Measurements from ENCODE around the gene C16orf46.
A peak's percentile ranks its signal among the peaks of the same experiment; 100 is the strongest.

Gene C16orf46

GRCh38 chr16:81073560-81074330 is 3.3 kb downstream of the C16orf46 start:
- DNase-seq (ENCODE audit: low read depth in 2 of 2), result no peak

- no peak for DNase-seq (ENCODE audit: low read depth in 2 of 2)
Measured at GRCh38 chr16:81071805-81072204, 5.2 kb downstream of the C16orf46 start.

DNA sequence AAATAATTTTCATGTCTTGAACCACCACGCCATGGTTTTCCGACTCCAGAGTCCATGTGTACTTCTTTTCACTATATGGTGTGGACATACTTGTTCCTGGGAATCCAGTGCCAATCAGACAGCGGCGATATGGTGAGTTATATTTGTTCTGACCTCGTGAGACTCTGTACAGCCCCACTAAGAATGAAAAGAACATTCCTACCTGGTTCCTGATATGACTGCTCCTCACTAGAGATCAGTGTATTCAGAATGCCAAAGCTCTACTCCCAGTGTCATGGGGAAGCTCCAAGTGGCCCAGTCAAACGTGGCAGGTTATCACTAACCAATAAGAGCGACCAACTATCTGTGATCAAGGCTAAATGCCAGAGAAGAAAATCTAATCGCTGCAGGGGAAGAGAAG is 6.1 kb downstream of the C16orf46 start:
- DNase-seq (ENCODE audit: low read depth in 2 of 2), result no peak

- no peak for DNase-seq (ENCODE audit: low read depth in 2 of 2)
Measured at GRCh38 chr16:81069063-81069462, 8.0 kb downstream of the C16orf46 start.

DNA sequence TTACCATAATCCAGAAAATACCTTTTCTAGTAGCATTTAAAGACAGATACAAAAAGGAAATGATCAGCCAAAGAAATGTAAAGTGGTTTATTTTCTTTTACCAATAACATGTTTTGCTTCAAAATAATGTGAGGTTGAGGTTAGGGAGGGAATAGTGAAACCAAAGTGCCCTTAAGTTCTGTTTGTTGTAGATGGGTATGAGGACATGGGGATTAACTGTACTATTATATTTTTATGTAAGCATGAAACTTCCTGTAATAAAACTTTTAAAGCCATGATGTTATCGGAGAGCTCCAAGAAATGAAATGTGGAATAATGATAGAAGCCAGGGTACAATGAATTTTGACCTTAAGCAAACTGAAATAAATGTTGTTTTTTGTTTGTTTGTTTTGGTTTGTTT is 9.9 kb downstream of the C16orf46 start:
- no peak for DNase-seq (ENCODE audit: low read depth in 2 of 2)

DNA sequence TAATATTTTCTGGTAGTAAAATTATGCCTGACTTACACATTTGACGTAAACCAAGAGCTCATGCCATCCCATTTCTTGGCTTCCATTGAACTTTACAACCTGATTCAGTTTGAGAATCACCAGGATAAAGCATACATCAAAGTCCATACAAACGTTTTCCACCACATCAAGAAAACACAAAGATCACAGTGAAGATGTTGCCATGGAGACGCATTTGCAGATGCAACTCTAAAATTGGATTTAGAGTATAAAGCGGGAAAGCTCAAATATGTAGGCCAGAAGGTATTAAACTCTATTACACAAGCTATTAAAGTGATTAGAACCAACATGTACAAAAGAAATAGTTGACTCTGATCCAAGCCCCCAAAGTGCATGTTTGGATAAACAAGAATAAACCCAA is 10.4 kb downstream of the C16orf46 start:
- no peak for DNase-seq (ENCODE audit: low read depth in 2 of 2)

GRCh38 chr16:81061871-81062608 is 15.0 kb downstream of the C16orf46 start:
- no peak for DNase-seq (ENCODE audit: low read depth in 2 of 2)

DNA sequence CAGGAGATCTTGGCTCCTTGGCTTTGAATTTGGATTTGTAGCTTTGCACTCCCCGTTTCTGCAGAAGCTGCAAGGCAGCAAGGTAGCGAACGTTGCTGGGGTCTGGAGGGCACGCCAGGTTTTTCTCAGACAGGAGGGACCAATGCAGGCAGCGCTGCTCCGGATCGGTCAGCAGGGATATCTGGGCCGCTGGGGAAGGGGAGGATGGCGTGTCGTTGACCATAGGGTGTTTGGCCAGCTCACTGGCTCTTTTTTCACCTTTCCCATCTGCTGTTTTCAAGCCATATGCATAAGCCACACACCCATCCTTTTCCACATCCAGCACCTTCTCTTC is 15.8 kb downstream of the C16orf46 start:
- no peak for DNase-seq (ENCODE audit: low read depth in 2 of 2)

GRCh38 chr16:81060576-81061306 is 16.3 kb downstream of the C16orf46 start:
- no peak for DNase-seq (ENCODE audit: low read depth in 2 of 2)

DNA sequence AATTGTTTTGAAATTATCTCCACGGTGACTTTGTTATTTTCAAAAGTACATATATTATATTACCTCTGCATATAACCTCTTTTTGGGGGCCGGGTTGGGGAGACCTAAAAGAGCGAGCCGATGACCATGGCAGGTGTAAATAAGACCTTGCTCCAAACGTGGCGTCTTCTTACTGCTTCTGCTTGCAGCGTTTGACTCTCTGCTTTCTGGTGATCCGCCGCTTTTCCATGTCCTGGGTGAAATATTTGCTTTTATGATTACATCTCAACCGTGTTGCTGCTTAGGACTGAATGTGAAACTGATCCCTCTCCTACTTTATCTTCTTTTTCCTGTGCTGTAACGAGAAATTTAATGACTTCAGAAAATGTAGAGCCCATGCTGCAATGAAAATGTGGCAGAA is 23.3 kb downstream of the C16orf46 start:
- no peak for DNase-seq (ENCODE audit: low read depth in 2 of 2)

GRCh38 chr16:81042821-81043220 is 34.2 kb downstream of the C16orf46 start:
- no peak for DNase-seq (ENCODE audit: low read depth in 2 of 2)

DNA sequence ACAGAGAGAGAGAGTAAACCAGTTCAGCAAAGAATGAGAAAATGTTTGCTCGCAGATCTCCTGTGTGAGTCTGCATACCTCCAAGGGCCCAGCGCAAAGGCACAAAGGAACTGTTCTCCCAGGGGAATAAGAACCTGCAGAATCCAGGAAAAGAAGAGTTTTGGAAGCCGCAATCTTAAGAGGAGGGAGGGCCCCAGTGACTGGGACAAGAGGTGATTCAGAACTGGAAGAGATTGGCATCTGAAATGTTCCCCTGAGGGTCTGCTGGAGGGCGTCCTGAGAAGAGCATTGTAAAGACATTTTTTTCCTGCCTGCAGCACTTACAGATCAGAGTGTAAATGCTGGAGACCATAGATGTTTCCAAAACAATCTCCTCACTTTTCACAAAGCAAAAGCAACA is 35.3 kb downstream of the C16orf46 start:
- DNase-seq (ENCODE audit: low read depth in 2 of 2), result no peak

DNA sequence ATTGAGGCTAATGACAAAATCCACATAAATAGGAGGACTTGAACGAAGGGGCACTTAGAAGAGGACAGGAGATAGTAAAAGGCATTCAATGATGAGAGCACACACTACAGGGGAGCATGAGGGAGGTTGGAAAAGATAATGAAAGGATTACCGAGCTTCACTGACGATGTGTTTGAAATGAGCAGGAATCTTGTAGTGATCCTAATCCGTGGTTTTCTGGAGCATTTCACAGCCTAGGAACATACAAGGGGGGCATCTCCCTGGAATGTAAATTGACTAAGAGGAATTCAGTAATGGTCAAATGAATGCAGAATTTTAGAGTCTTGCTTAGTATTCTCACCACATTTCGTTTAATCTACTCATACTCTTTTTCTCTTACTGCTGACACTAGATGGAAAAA is 36.2 kb downstream of the C16orf46 start:
- DNase-seq (ENCODE audit: low read depth in 2 of 2), result no peak

GRCh38 chr16:81040131-81040530 is 36.9 kb downstream of the C16orf46 start:
- DNase-seq (ENCODE audit: low read depth in 2 of 2), result no peak

DNA sequence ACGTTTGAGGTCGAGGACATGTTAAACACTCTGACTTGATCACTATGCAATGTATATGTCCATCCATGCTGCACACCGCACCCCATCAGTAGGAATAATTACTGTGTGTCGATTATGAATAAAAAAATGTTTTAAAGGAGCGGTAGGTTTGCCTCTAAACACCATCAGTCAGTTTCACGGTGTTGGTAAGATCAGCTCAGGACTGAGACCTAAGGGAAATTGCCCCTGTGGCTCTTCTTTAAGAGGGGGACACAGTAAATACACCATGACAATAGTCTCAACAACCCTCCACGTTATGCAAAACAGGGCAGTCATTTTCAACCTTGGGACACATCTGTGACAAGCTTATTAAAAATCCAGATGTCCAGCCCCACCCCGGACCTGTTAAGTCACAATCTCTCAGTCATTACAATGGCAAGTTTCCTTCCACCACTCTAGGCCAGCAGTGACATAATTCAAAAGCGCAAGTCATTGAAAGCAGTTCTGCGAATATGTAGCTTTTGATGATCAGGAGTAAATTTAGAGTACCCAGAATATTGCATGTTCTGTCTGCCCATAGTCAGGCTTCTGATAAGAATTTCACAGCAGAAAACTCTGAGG is 40.2 kb downstream of the C16orf46 start:
- no peak for DNase-seq (ENCODE audit: low read depth in 2 of 2)

- DNase-seq (ENCODE audit: low read depth in 2 of 2), result no peak
Measured at GRCh38 chr16:81035975-81036750, 40.9 kb downstream of the C16orf46 start.

- DNase-seq (ENCODE audit: low read depth in 2 of 2), result peak; percentile 75 to 82
Measured at GRCh38 chr16:81035398-81035974, 41.6 kb downstream of the C16orf46 start, which contains the start of gene ATMIN. ATMIN (plus strand) TSS chr16:81035842; CDS start chr16:81035871, 29 bp downstream.

- DNase-seq (ENCODE audit: low read depth in 2 of 2), result no peak
Measured at GRCh38 chr16:81029930-81030604, 47.0 kb downstream of the C16orf46 start.

- no peak for DNase-seq (ENCODE audit: low read depth in 2 of 2)
Measured at GRCh38 chr16:81026429-81026828, 50.6 kb downstream of the C16orf46 start.

- DNase-seq (ENCODE audit: low read depth in 2 of 2), result no peak
Measured at GRCh38 chr16:81018496-81018895, 58.5 kb downstream of the C16orf46 start.
